BLaER1 (cell line): Measurements from ENCODE around the gene GGA1.

Source experiments
- H3K27ac ChIP-seq: shearing (Covaris generic); formaldehyde crosslinking; 2 replicates; pipeline ENCODE4 v1.8.1; 2022
- H3K27me3 ChIP-seq: shearing (Covaris generic); formaldehyde crosslinking; 2 replicates; pipeline ENCODE4 v1.8.1; 2022
- H3K36me3 ChIP-seq: shearing (Covaris generic); formaldehyde crosslinking; 2 replicates; pipeline ENCODE4 v1.8.1; 2022
- H3K4me1 ChIP-seq: shearing (Covaris generic); formaldehyde crosslinking; 2 replicates; pipeline ENCODE4 v1.8.1; 2022
- H3K4me2 ChIP-seq: shearing (Covaris generic); formaldehyde crosslinking; 2 replicates; pipeline ENCODE4 v1.8.1; 2022
- H3K4me3 ChIP-seq: shearing (Covaris generic); formaldehyde crosslinking; 2 replicates; pipeline ENCODE4 v1.8.1; 2022
- H3K9ac ChIP-seq: shearing (Covaris generic); formaldehyde crosslinking; 2 replicates; pipeline ENCODE4 v1.8.1; 2022
- H3K9me3 ChIP-seq: shearing (Covaris generic); formaldehyde crosslinking; 2 replicates; pipeline ENCODE4 v1.8.1; 2022
- H4K20me1 ChIP-seq: shearing (Covaris generic); formaldehyde crosslinking; 2 replicates; pipeline ENCODE4 v1.8.1; 2022
- Cebpa-rat ChIP-seq: shearing (Covaris generic); IDR thresholded peaks from 2 replicates; pipeline ENCODE4 v1.8.1; 2022

Gene GGA1

GRCh38 chr22:37564111-37564711 is 44.4 kb upstream of the GGA1 start:
- no peak overlapping the region for H3K4me3 ChIP-seq
- H3K27ac ChIP-seq, result no peak overlapping the region
- peaks cover 38% of the 10 kb centered on the region for H3K27me3 ChIP-seq
- TF ChIP-seq Cebpa-rat, result no peak
- H4K20me1 ChIP-seq, result peaks cover 21% of the 10 kb centered on the region
- H3K9me3 ChIP-seq, result no peaks in the 10 kb centered on the region
- peak overlapping the region; percentile 95 for H3K4me2 ChIP-seq
- H3K9ac ChIP-seq, result no peak overlapping the region
- no peaks in the 10 kb centered on the region for H3K36me3 ChIP-seq
- peaks cover 82% of the 10 kb centered on the region for H3K4me1 ChIP-seq

DNA sequence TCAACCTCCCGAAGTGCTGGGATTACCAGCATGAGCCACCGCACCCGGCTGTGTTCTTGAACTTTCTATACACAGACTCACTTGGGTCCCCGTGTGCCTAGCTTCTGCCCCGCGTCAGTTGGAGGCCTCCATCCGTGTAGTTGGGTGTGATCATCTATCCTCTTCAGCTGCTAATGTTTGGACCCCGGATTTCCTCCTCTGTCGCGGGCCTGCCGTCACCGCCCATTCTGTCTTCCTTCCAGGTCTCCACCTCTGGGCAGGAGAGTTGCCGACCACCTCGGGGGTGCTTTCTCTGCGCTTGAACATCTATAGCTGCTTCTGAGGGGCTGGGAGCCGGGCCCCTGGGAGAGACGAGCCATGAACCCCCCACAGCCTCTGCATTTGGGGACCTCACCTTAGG is 42.8 kb upstream of the GGA1 start:
- Histone ChIP-seq H3K27me3 (peaks cover 22% of the 10 kb centered on the region), H3K4me3 (peak overlapping the region; percentile 57), H3K27ac (peak overlapping the region; percentile 74), H3K36me3 (no peaks in the 10 kb centered on the region), H3K4me2 (peak overlapping the region; percentile 95), H4K20me1 (peaks cover 15% of the 10 kb centered on the region), H3K9ac (0 out of 2 replicates have a peak overlapping the region, but pooled peaks have one; percentile 57), H3K4me1 (peaks cover 83% of the 10 kb centered on the region), H3K9me3 (no peaks in the 10 kb centered on the region)
- no peak for TF ChIP-seq Cebpa-rat

DNA sequence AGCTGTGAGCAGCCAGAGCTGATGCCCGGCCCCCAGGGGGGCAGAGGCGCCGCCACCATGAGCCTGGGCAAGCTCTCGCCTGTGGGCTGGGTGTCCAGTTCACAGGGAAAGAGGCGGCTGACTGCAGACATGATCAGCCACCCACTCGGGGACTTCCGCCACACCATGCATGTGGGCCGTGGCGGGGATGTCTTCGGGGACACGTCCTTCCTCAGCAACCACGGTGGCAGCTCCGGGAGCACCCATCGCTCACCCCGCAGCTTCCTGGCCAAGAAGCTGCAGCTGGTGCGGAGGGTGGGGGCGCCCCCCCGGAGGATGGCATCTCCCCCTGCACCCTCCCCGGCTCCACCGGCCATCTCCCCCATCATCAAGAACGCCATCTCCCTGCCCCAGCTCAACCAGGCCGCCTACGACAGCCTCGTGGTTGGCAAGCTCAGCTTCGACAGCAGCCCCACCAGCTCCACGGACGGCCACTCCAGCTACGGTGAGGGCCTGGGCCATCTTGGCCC is 42.3 kb upstream of the GGA1 start:
- TF ChIP-seq Cebpa-rat, result no peak
- Histone ChIP-seq H3K4me2 (peak overlapping the region; percentile 95), H3K27ac (peak overlapping the region; percentile 74), H3K9ac (0 out of 2 replicates have a peak overlapping the region, but pooled peaks have one; percentile 57), H4K20me1 (peaks cover 10% of the 10 kb centered on the region; the same call in 1 of the 2 replicates), H3K9me3 (no peaks in the 10 kb centered on the region), H3K27me3 (peaks cover 16% of the 10 kb centered on the region), H3K36me3 (no peaks in the 10 kb centered on the region), H3K4me1 (peaks cover 83% of the 10 kb centered on the region), H3K4me3 (peak overlapping the region; percentile 57)

GRCh38 chr22:37566903-37567798 is 41.5 kb upstream of the GGA1 start:
- Histone ChIP-seq H3K4me3 (peak overlapping the region; percentile 57; the same call in 1 of the 2 replicates), H3K9ac (no peak overlapping the region), H3K9me3 (no peaks in the 10 kb centered on the region), H3K27ac (peak overlapping the region; percentile 62), H3K4me1 (peaks cover 75% of the 10 kb centered on the region), H3K27me3 (peaks cover 9% of the 10 kb centered on the region), H4K20me1 (peaks cover 7% of the 10 kb centered on the region; the same call in 1 of the 2 replicates), H3K4me2 (peak overlapping the region; percentile 95), H3K36me3 (no peaks in the 10 kb centered on the region)
- TF ChIP-seq Cebpa-rat, result no peak

DNA sequence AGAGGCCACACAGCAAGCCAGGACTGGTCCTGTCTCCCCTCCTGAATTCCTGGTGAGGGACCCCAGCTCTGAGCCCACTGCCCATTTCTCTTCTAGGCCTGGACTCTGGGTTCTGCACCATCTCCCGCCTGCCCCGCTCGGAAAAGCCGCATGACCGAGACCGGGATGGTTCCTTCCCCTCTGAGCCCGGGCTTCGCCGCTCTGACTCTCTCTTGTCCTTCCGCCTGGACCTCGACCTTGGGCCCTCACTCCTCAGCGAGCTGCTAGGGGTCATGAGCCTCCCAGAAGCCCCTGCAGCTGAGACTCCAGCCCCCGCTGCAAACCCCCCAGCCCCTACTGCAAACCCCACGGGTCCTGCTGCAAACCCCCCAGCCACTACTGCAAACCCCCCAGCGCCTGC is 40.6 kb upstream of the GGA1 start:
- H3K9me3 ChIP-seq, result no peaks in the 10 kb centered on the region

DNA sequence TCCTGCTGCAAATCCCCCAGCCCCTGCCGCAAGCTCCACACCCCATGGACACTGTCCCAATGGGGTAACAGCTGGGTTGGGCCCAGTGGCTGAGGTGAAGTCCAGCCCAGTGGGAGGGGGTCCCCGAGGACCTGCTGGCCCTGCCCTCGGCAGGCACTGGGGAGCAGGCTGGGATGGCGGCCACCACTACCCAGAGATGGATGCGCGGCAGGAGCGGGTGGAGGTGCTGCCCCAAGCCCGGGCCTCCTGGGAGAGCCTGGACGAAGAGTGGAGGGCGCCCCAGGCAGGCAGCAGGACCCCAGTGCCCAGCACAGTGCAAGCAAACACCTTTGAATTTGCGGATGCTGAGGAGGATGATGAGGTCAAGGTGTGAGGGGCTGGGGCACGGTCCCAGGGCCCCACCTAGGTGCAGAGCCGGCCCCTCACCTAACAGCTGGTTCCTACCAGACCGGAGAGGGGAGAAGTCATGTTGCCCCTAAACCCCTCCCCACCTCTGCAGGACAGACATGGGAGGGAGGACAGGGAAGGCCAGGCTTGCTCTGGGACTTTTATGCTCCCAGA is 40.1 kb upstream of the GGA1 start:
- Histone ChIP-seq H3K4me2 (peak overlapping the region; percentile 55), H4K20me1 (peaks cover 7% of the 10 kb centered on the region; the same call in 1 of the 2 replicates), H3K4me3 (no peak overlapping the region), H3K27me3 (no peaks in the 10 kb centered on the region), H3K9me3 (no peaks in the 10 kb centered on the region), H3K36me3 (no peaks in the 10 kb centered on the region), H3K9ac (no peak overlapping the region), H3K27ac (no peak overlapping the region), H3K4me1 (peaks cover 68% of the 10 kb centered on the region)
- no peak for TF ChIP-seq Cebpa-rat

More for the DNA sequence above, 40.6 kb upstream of the GGA1 start:
- H3K4me2 ChIP-seq, result peak overlapping the region; percentile 95; the same call in 1 of the 2 replicates
- no peak overlapping the region for H3K4me3 ChIP-seq
- H3K27ac ChIP-seq, result no peak overlapping the region
- H3K36me3 ChIP-seq, result no peaks in the 10 kb centered on the region
- H3K9ac ChIP-seq, result no peak overlapping the region
- TF ChIP-seq Cebpa-rat, result no peak
- H4K20me1 ChIP-seq, result peaks cover 7% of the 10 kb centered on the region; the same call in 1 of the 2 replicates
- peaks cover 72% of the 10 kb centered on the region for H3K4me1 ChIP-seq
- H3K27me3 ChIP-seq, result peaks cover 2% of the 10 kb centered on the region; the same call in 1 of the 2 replicates

GRCh38 chr22:37569009-37569920 is 39.4 kb upstream of the GGA1 start:
- no peak for TF ChIP-seq Cebpa-rat
- no peak overlapping the region for H3K9ac ChIP-seq
- peaks cover 7% of the 10 kb centered on the region; the same call in 1 of the 2 replicates for H4K20me1 ChIP-seq
- H3K36me3 ChIP-seq, result no peaks in the 10 kb centered on the region
- H3K4me2 ChIP-seq, result peak overlapping the region; percentile 55
- no peak overlapping the region for H3K27ac ChIP-seq
- peaks cover 61% of the 10 kb centered on the region for H3K4me1 ChIP-seq
- H3K27me3 ChIP-seq, result no peaks in the 10 kb centered on the region
- no peak overlapping the region for H3K4me3 ChIP-seq
- H3K9me3 ChIP-seq, result no peaks in the 10 kb centered on the region

- Histone ChIP-seq H3K4me2 (no peak overlapping the region), H3K27ac (no peak overlapping the region), H3K27me3 (no peaks in the 10 kb centered on the region), H3K4me1 (peaks cover 52% of the 10 kb centered on the region), H3K9ac (no peak overlapping the region), H3K4me3 (no peak overlapping the region), H4K20me1 (peaks cover 7% of the 10 kb centered on the region; the same call in 1 of the 2 replicates), H3K9me3 (no peaks in the 10 kb centered on the region), H3K36me3 (no peaks in the 10 kb centered on the region)
- no peak for TF ChIP-seq Cebpa-rat
These were observed 38.5 kb upstream of the GGA1 start for GRCh38 chr22:37569921-37570660.
